HG02759 (cell line): Measurements from ENCODE around the gene DAGLA.

Experiments
- ATAC-seq: cut with Tn5 transposase; IDR thresholded peaks from one replicate; pipeline ENCODE4 v1.9.1; 2021; ENCODE audit warnings: mild to moderate bottlenecking, moderate library complexity; ENCODE audit not compliant: unreplicated experiment

The DAGLA gene

GRCh38 chr11:61706452-61707400 is 26.5 kb downstream of the DAGLA start:
- no peak for ATAC-seq

GRCh38 chr11:61707574-61707973 is 27.4 kb downstream of the DAGLA start:
- no peak for ATAC-seq

- no peak for ATAC-seq
These were observed 28.9 kb downstream of the DAGLA start for GRCh38 chr11:61709110-61709509.

GRCh38 chr11:61709572-61709971 is 29.4 kb downstream of the DAGLA start:
- ATAC-seq = no peak

GRCh38 chr11:61710019-61710418 is 29.8 kb downstream of the DAGLA start:
- no peak for ATAC-seq

GRCh38 chr11:61711037-61711436 is 30.8 kb downstream of the DAGLA start:
- no peak for ATAC-seq

- ATAC-seq = no peak
These were observed 31.3 kb downstream of the DAGLA start for GRCh38 chr11:61711498-61711897.

DNA sequence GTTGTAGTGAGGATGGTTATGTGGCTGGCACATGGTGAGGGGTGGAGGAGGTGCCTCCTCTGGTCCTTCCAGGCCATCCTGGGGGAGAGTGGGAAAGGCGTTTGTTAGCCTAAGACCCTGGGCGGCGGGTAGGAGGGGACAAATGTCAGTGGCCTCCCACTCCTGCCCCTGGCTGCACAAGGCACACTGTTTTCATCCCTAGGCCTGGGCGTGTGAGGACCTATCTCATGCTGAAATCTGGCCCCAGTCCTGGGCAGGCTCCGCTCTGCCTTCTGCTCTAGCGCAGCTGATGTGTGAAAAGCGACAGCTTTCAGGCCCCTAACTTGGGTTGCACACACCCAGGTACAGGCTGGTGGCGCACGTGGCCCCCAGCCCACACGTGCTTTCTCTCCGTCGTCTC is 32.1 kb downstream of the DAGLA start:
- ATAC-seq = no peak

DNA sequence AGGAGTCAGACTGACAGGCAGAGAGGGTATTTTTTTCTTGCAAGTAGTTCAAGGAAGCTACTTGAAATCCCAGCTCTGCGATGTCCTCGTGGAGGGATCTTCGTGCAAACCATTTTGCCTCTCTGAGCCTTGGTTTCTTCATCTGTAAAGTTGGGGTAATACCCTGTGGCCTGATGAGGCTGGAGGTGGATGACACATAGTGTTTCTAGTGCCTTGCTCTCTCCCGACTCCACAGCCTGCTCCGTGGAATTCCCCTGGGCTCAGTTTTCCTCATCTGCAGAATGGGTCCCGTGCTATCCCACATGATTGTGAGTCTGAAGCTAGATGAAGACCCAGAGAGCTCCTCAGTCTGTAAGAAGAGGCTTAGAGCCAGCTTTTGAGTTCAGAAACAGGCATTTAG is 32.7 kb downstream of the DAGLA start:
- ATAC-seq = no peak

GRCh38 chr11:61713464-61713863 is 33.3 kb downstream of the DAGLA start:
- ATAC-seq = no peak

GRCh38 chr11:61713906-61714305 is 33.7 kb downstream of the DAGLA start:
- ATAC-seq = no peak

- ATAC-seq = no peak
These were observed 34.1 kb downstream of the DAGLA start for GRCh38 chr11:61714316-61714715.

DNA sequence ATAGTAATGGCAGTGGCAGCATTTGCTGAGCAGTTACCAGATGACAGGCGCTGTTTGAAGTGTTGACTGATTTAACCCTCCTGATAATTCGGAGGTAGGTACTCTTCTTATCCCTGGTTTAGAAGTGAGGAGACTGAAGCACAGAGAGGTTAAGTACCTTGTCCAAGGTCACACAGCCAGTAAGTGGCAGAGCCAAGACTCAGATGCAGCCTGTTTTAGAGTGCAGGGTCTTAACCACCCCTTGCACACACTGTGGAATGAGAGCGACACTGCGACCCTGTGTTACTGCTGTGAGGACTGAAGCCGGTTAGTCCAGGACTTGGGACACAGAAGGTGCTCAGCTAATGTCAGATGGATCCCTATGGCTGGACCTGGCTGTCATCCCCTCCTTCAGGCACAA is 34.7 kb downstream of the DAGLA start:
- ATAC-seq = no peak

DNA sequence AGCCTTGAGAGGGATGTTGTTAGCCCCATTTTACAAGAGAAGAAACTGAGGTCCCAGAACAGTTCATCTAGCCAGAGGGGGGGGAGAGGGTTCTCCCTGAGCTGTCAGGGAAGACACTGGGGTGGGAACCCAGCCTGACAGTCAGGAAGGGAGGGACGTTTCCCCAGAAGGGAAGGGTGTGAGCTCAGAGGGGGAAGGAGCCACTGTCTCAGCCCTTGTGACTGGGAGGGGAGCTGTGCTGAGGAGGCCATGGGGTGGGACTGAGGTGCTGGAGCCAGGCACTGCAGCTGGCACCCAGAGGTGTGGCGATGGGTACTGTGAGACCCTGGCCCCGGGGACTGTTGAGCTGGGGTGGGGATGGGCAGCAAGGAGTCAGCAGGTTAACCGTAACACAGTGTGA is 35.7 kb downstream of the DAGLA start:
- no peak for ATAC-seq

GRCh38 chr11:61716478-61717285 is 36.5 kb downstream of the DAGLA start:
- ATAC-seq = no peak

GRCh38 chr11:61717286-61718033 is 37.3 kb downstream of the DAGLA start:
- ATAC-seq = no peak

- no peak for ATAC-seq
These were observed 37.9 kb downstream of the DAGLA start for GRCh38 chr11:61718046-61718531.

DNA sequence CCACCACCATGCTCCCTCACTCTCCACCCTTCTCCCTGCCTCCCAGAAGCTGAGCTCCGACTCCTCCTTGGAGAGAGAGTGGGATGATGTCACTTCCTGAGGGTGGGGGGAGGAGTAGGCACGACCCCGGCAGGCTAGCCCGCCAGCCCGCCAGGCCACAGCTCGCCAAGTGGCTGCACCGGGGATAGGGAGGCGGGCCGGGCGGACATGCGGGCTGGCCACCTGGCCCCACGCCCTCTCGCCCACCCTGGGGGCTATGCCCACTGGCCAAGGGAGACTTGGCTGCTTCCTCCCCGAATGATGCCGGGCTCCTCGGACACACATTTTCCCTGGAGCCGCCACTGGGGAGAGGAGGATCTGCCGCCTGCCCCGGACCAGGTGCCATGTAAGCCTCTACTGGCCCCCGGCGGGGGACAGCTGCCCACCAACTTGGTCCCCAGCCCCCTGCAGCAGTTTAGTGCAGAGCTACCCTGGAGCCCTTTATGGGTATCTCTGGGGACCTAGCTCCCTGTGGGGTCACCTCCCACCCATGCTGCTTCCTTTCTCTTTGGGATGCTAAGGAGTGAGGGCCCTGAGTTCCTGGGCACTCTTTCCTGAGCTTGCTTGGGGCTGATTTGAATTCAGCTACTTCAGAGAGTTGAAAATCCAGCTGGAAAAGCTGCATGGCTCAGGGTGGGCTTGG is 38.6 kb downstream of the DAGLA start:
- no peak for ATAC-seq

- ATAC-seq = no peak
These were observed 39.8 kb downstream of the DAGLA start for GRCh38 chr11:61719978-61720377.

DNA sequence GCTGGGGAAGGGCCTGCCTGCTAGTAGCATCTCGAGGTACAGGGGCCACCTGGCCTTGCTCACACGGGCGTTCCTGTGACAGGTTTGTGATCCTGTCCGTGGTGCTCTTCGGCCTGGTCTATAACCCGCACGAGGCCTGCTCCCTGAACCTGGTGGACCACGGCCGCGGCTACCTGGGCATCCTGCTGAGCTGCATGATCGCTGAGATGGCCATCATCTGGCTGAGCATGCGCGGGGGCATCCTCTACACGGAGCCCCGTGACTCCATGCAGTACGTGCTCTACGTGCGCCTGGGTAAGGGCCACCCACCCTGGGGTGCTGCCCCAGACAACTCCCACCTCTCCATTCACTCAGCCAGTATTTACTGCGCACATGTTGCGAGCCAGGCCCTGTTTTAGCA is 40.4 kb downstream of the DAGLA start:
- ATAC-seq = no peak
